ENCODE results near the gene PGLYRP4.

Gene PGLYRP4

GRCh38 chr1:153288634-153289275 lies 59.9 kb downstream of the PGLYRP4 start:
- no peak for DNase-seq (ENCODE audit: low read depth)
